Fibroblast of peridontal ligament (primary cell): ENCODE measurements around the gene SLC9A3.
"Not testable (repeated sequence)": the region's sequence is repeated elsewhere in the genome, so short reads cannot be mapped to it uniquely, and the experiment has no call there.

Source experiments
- DNase-seq: peaks from one replicate; pipeline ENCODE4 v3.0.0-alpha.2; 2010; ENCODE audit errors: extremely low read depth

The SLC9A3 gene

GRCh38 chr5:524234-524972 is at the start of gene SLC9A3:
SLC9A3 (minus strand) TSS chr5:524449.
- no peak for DNase-seq

- no peak for DNase-seq
Observed at GRCh38 chr5:573976-574375, 49.7 kb upstream of the SLC9A3 start.

- no peak for DNase-seq
Observed at GRCh38 chr5:573206-573605, 49.0 kb upstream of the SLC9A3 start.

GRCh38 chr5:572398-573019 is 48.3 kb upstream of the SLC9A3 start:
- no peak for DNase-seq

GRCh38 chr5:571791-572190 is 47.5 kb upstream of the SLC9A3 start:
- no peak for DNase-seq

- DNase-seq = no peak
Observed at GRCh38 chr5:570886-571285, 46.6 kb upstream of the SLC9A3 start.

- no peak for DNase-seq
Observed at GRCh38 chr5:570446-570845, 46.2 kb upstream of the SLC9A3 start.

- DNase-seq = no peak
Observed at GRCh38 chr5:569868-570361, 45.7 kb upstream of the SLC9A3 start.

GRCh38 chr5:569358-569867 is 45.2 kb upstream of the SLC9A3 start:
- no peak for DNase-seq

GRCh38 chr5:568809-569208 is 44.6 kb upstream of the SLC9A3 start:
- no peak for DNase-seq

- no peak for DNase-seq
Observed at GRCh38 chr5:568061-568781, 44.0 kb upstream of the SLC9A3 start.

- DNase-seq = no peak
Observed at GRCh38 chr5:567664-568060, 43.4 kb upstream of the SLC9A3 start.

GRCh38 chr5:566636-567309 is 42.5 kb upstream of the SLC9A3 start:
- no peak for DNase-seq

GRCh38 chr5:565782-566440 is 41.7 kb upstream of the SLC9A3 start:
- peak; percentile 13 for DNase-seq

GRCh38 chr5:561408-561807 is 37.2 kb upstream of the SLC9A3 start:
- no peak for DNase-seq

- no peak for DNase-seq
Observed at GRCh38 chr5:560792-561166, 36.5 kb upstream of the SLC9A3 start.

GRCh38 chr5:558871-559503 is 34.7 kb upstream of the SLC9A3 start:
- DNase-seq = no peak

GRCh38 chr5:558326-558725 is 34.1 kb upstream of the SLC9A3 start:
- no peak for DNase-seq

GRCh38 chr5:557917-558316 is 33.7 kb upstream of the SLC9A3 start:
- not testable (repeated sequence) for DNase-seq

GRCh38 chr5:556909-557441 is 32.7 kb upstream of the SLC9A3 start:
- DNase-seq = no peak
